Testis (tissue), 2 donors: ENCODE measurements around the gene ARFGAP1.

Source experiments
- CTCF ChIP-seq, 3 experiments: fragments of 450-650 bp in 2 of 3; fragments of 200-600 bp in 1 of 3; sonication (generic) in 1 of 3; IDR thresholded peaks; one replicate each; pipeline ENCODE4 v1.5.1; 2016 to 2019; ENCODE audit warnings: antibody characterized with exemption in 3 of 3, mild to moderate bottlenecking in 2 of 3, moderate library complexity in 1 of 3
- POLR2A ChIP-seq: fragments of 450-650 bp; IDR thresholded peaks from one replicate; pipeline ENCODE4 v1.6.1; 2017; ENCODE audit warnings: antibody characterized with exemption, mild to moderate bottlenecking, moderate library complexity

- TF ChIP-seq CTCF (IDR thresholded peaks at IDR 0.05) (no peak), POLR2A (no peak)
Observed at GRCh38 chr20:63246490-63247288, 25.9 kb upstream of the ARFGAP1 start.
